HL-60 (cell line): ENCODE results near the gene ABCA4.

Experiments
- DNase-seq, 2 experiments: peaks; one replicate each; pipeline ENCODE4 v3.0.0-alpha.2; 2010 to 2020; ENCODE audit warnings: low read depth in 1 of 2, low spot score in 1 of 2
- H3K27ac ChIP-seq: fragments of 250-450 bp; sonication (Bioruptor Pico); replicated peaks from 2 replicates; pipeline ENCODE4 v1.5.1; 2020; ENCODE audit warnings: mild to moderate bottlenecking, moderate library complexity
- H3K27me3 ChIP-seq: fragments of 250-450 bp; sonication (Bioruptor Pico); 2 replicates; pipeline ENCODE4 v1.5.1; 2021; ENCODE audit warnings: mild to moderate bottlenecking, moderate library complexity; ENCODE audit not compliant: insufficient read depth, poor library complexity, severe bottlenecking
- H3K4me3 ChIP-seq: replicated peaks from 2 replicates; pipeline ENCODE4 v1.5.1; 2011; ENCODE audit warnings: mild to moderate bottlenecking, control low read depth, low read length; ENCODE audit not compliant: insufficient read depth
- CTCF ChIP-seq: IDR thresholded peaks from one replicate; pipeline ENCODE4 v1.5.1; 2011; ENCODE audit warnings: low read length, control low read depth, inconsistent platforms; ENCODE audit not compliant: insufficient read depth
- GABPA ChIP-seq: IDR thresholded peaks from 2 replicates; pipeline ENCODE4 v1.6.1; 2012; ENCODE audit warnings: low read depth
- POLR2AphosphoS5 ChIP-seq: IDR thresholded peaks from 2 replicates; pipeline ENCODE4 v1.6.1; 2012; ENCODE audit warnings: low read depth
- REST ChIP-seq: IDR thresholded peaks from 2 replicates; pipeline ENCODE4 v1.6.1; 2012; ENCODE audit warnings: low read depth; ENCODE audit not compliant: insufficient replicate concordance
- SPI1 ChIP-seq: IDR thresholded peaks from 2 replicates; pipeline ENCODE4 v1.6.1; 2012; ENCODE audit warnings: low read depth, mild to moderate bottlenecking, borderline replicate concordance

Gene ABCA4

GRCh38 chr1:94160811-94161210 lies 39.9 kb upstream of the ABCA4 start:
- H3K27ac ChIP-seq: no peak overlapping the region
- TF ChIP-seq REST (no peak), POLR2AphosphoS5 (no peak), CTCF (no peak), GABPA (no peak), SPI1 (no peak)
- no peak overlapping the region for H3K4me3 ChIP-seq
- DNase-seq: no peak
- H3K27me3 ChIP-seq: no peaks in the 10 kb centered on the region

- no peak for DNase-seq
Observed at GRCh38 chr1:94156096-94156625, 35.2 kb upstream of the ABCA4 start.

More at GRCh38 chr1:94156096-94156625, 35.2 kb upstream of the ABCA4 start:
- H3K27ac ChIP-seq: no peak overlapping the region
- TF ChIP-seq GABPA (no peak), POLR2AphosphoS5 (no peak), REST (no peak), CTCF (no peak), SPI1 (no peak)
- no peaks in the 10 kb centered on the region for H3K27me3 ChIP-seq
- H3K4me3 ChIP-seq: no peak overlapping the region
